ENCODE measurements around the gene TFRC.

- TF ChIP-seq CTCF (IDR thresholded peaks at IDR 0.05) (no peak), EZH2 (IDR thresholded peaks at IDR 0.05) (no peak)
Measured at GRCh38 chr3:196012941-196013476, 68.9 kb downstream of the TFRC start.
